Measurements from ENCODE around the gene ARHGAP15. TPM values are rescaled to one million over a fixed set of nuclear protein-coding genes. Genes with fewer than 3 reads are reported as not detected.

ARHGAP15 gene
- total RNA-seq, 1 donor from 2014 or later: 9.1 TPM

- Histone ChIP-seq H3K36me3 (no peaks in the 10 kb centered on the region), H3K4me3 (no peak overlapping the region), H3K27ac (no peak overlapping the region), H3K27me3 (no peaks in the 10 kb centered on the region), H3K9me3 (no peaks in the 10 kb centered on the region), H3K4me1 (no peaks in the 10 kb centered on the region)
- TF ChIP-seq POLR2AphosphoS5 (IDR thresholded peaks at IDR 0.05; ENCODE audit: insufficient read depth in 1 of 2, low read depth in 1 of 2): no peak
- no peak for TF ChIP-seq POLR2A (IDR thresholded peaks at IDR 0.05)
- TF ChIP-seq CTCF (IDR thresholded peaks at IDR 0.05): no peak
- intact Hi-C loops (cut with DNase I): no loop called here
- DNase-seq (ENCODE audit: extremely low spot score in 2 of 2): no peak
Observed at GRCh38 chr2:143558665-143559064, 429.4 kb downstream of the ARHGAP15 start.

GRCh38 chr2:143559147-143559546 lies 429.9 kb downstream of the ARHGAP15 start:
- intact Hi-C loops (cut with DNase I): no loop called here
- no peaks in the 10 kb centered on the region for H3K27me3 ChIP-seq
- no peak for DNase-seq (ENCODE audit: extremely low spot score in 2 of 2)
- no peaks in the 10 kb centered on the region for H3K36me3 ChIP-seq
- H3K27ac ChIP-seq: no peak overlapping the region
- H3K4me1 ChIP-seq: no peaks in the 10 kb centered on the region
- TF ChIP-seq POLR2AphosphoS5 (IDR thresholded peaks at IDR 0.05; ENCODE audit: insufficient read depth in 1 of 2, low read depth in 1 of 2) (no peak), CTCF (IDR thresholded peaks at IDR 0.05) (no peak)
- no peak overlapping the region for H3K4me3 ChIP-seq
- no peaks in the 10 kb centered on the region for H3K9me3 ChIP-seq

- H3K9me3 ChIP-seq: no peaks in the 10 kb centered on the region
- intact Hi-C loops (cut with DNase I): no loop called here
Observed at GRCh38 chr2:143560724-143561123, 431.5 kb downstream of the ARHGAP15 start.

GRCh38 chr2:143564419-143564818 lies 435.2 kb downstream of the ARHGAP15 start:
- TF ChIP-seq CTCF (IDR thresholded peaks at IDR 0.05): no peak
- TF ChIP-seq POLR2A (IDR thresholded peaks at IDR 0.05): no peak
- no peak for TF ChIP-seq POLR2AphosphoS5 (IDR thresholded peaks at IDR 0.05; ENCODE audit: insufficient read depth in 1 of 2, low read depth in 1 of 2)
- no peaks in the 10 kb centered on the region for H3K27me3 ChIP-seq
- H3K4me3 ChIP-seq: no peak overlapping the region
- intact Hi-C loops (cut with DNase I): no loop called here
- H3K27ac ChIP-seq: no peak overlapping the region
- H3K36me3 ChIP-seq: no peaks in the 10 kb centered on the region
- no peaks in the 10 kb centered on the region for H3K9me3 ChIP-seq
- DNase-seq (ENCODE audit: extremely low spot score in 2 of 2): no peak
- no peaks in the 10 kb centered on the region for H3K4me1 ChIP-seq

More at GRCh38 chr2:143560724-143561123, 431.5 kb downstream of the ARHGAP15 start:
- DNase-seq (ENCODE audit: extremely low spot score in 2 of 2): no peak
- Histone ChIP-seq H3K27me3 (no peaks in the 10 kb centered on the region), H3K27ac (no peak overlapping the region), H3K4me3 (no peak overlapping the region), H3K36me3 (no peaks in the 10 kb centered on the region), H3K4me1 (no peaks in the 10 kb centered on the region)
- no peak for TF ChIP-seq CTCF (IDR thresholded peaks at IDR 0.05)
- TF ChIP-seq POLR2A (IDR thresholded peaks at IDR 0.05): no peak
- TF ChIP-seq POLR2AphosphoS5 (IDR thresholded peaks at IDR 0.05; ENCODE audit: insufficient read depth in 1 of 2, low read depth in 1 of 2): no peak

- no peaks in the 10 kb centered on the region for H3K4me1 ChIP-seq
- intact Hi-C loops (cut with DNase I): no loop called here
Observed at GRCh38 chr2:143571747-143572146, 442.5 kb downstream of the ARHGAP15 start.

More at GRCh38 chr2:143571747-143572146, 442.5 kb downstream of the ARHGAP15 start:
- no peaks in the 10 kb centered on the region for H3K27me3 ChIP-seq
- no peak overlapping the region for H3K27ac ChIP-seq
- no peak overlapping the region for H3K4me3 ChIP-seq
- no peaks in the 10 kb centered on the region for H3K9me3 ChIP-seq
- TF ChIP-seq POLR2A (IDR thresholded peaks at IDR 0.05) (no peak), CTCF (IDR thresholded peaks at IDR 0.05) (no peak), POLR2AphosphoS5 (IDR thresholded peaks at IDR 0.05; ENCODE audit: insufficient read depth in 1 of 2, low read depth in 1 of 2) (no peak)
- no peaks in the 10 kb centered on the region for H3K36me3 ChIP-seq
- no peak for DNase-seq (ENCODE audit: extremely low spot score in 2 of 2)

Data from vagina (tissue), 2 donors.